Suprapubic skin (tissue), 4 donors: ENCODE data around the gene ATP6AP2. TPM values are rescaled to one million over a fixed set of nuclear protein-coding genes. Genes with fewer than 3 reads are reported as not detected.
"Not testable (repeated sequence)": the region's sequence is repeated elsewhere in the genome, so short reads cannot be mapped to it uniquely, and the experiment has no call there.

Source experiments
- DNase-seq, 2 donors: peaks; one replicate each; pipeline ENCODE4 v3.0.0-alpha.2; 2019; ENCODE audit warnings: low spot score in 2 of 2
- H3K27ac ChIP-seq: fragments of 200-600 bp; sonication (generic); one replicate; pipeline ENCODE4 v1.5.1; 2019
- H3K27me3 ChIP-seq: fragments of 200-600 bp; sonication (generic); one replicate; pipeline ENCODE4 v1.5.1; 2019
- H3K36me3 ChIP-seq: fragments of 200-600 bp; sonication (generic); one replicate; pipeline ENCODE4 v1.5.1; 2019
- H3K4me1 ChIP-seq: fragments of 200-600 bp; sonication (generic); one replicate; pipeline ENCODE4 v1.5.1; 2019
- H3K4me3 ChIP-seq: fragments of 200-600 bp; sonication (generic); one replicate; pipeline ENCODE4 v1.5.1; 2019; ENCODE audit warnings: mild to moderate bottlenecking
- H3K9me3 ChIP-seq: fragments of 200-600 bp; sonication (generic); one replicate; pipeline ENCODE4 v1.5.1; 2019
- EP300 ChIP-seq: sonication (generic); formaldehyde crosslinking; IDR thresholded peaks from one replicate; pipeline ENCODE4 v1.6.1; 2017; ENCODE audit warnings: antibody characterized with exemption
- POLR2A ChIP-seq, 2 donors: fragments of 450-650 bp; IDR thresholded peaks; one replicate each; pipeline ENCODE4 v1.6.1; 2017; ENCODE audit warnings: antibody characterized with exemption in 2 of 2, mild to moderate bottlenecking in 2 of 2, moderate library complexity in 2 of 2
- POLR2AphosphoS5 ChIP-seq, 3 donors: sonication (generic); formaldehyde crosslinking; IDR thresholded peaks; one replicate each; pipeline ENCODE4 v1.6.1; 2017; ENCODE audit warnings: antibody characterized with exemption in 3 of 3
- WGBS: methylation state at CpG from one replicate; pipeline ENCODE4 v1.1.5; 2018; 5-methylcytosine and 5-hydroxymethylcytosine counted together
- total RNA-seq, 4 donors: library from RNA; depleted of rRNA; stranded (reverse); fragments of >200 nt; gene quantifications; one replicate each; pipeline ENCODE4 v1.1.0, GENCODE V29; 2016
- TF ChIP-seq, protein P1 (sequence below), 2 donors: fragments of 200-600 bp in 1 of 2; fragments of 450-650 bp in 1 of 2; sonication (generic) in 1 of 2; IDR thresholded peaks; one replicate each; pipeline ENCODE4 v1.5.1; 2016 to 2019; ENCODE audit warnings: antibody characterized with exemption in 2 of 2, mild to moderate bottlenecking in 1 of 2, moderate library complexity in 1 of 2

ATP6AP2 gene
- total RNA-seq, 4 donors from 2014 or later = 76.8 to 112 (median 99.0) TPM

GRCh38 chrX:40570346-40571093 lies 10.2 kb upstream of the ATP6AP2 start:
- no peak for TF ChIP-seq EP300
- TF ChIP-seq, protein P1, sequence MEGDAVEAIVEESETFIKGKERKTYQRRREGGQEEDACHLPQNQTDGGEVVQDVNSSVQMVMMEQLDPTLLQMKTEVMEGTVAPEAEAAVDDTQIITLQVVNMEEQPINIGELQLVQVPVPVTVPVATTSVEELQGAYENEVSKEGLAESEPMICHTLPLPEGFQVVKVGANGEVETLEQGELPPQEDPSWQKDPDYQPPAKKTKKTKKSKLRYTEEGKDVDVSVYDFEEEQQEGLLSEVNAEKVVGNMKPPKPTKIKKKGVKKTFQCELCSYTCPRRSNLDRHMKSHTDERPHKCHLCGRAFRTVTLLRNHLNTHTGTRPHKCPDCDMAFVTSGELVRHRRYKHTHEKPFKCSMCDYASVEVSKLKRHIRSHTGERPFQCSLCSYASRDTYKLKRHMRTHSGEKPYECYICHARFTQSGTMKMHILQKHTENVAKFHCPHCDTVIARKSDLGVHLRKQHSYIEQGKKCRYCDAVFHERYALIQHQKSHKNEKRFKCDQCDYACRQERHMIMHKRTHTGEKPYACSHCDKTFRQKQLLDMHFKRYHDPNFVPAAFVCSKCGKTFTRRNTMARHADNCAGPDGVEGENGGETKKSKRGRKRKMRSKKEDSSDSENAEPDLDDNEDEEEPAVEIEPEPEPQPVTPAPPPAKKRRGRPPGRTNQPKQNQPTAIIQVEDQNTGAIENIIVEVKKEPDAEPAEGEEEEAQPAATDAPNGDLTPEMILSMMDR (IDR thresholded peaks at IDR 0.05) = no peak
- no peak for TF ChIP-seq POLR2A (IDR thresholded peaks at IDR 0.05)
- TF ChIP-seq POLR2AphosphoS5 (IDR thresholded peaks at IDR 0.05) = no peak
- no peaks in the 10 kb centered on the region for H3K27me3 ChIP-seq
- WGBS = 62% methylated on average over 10 of the region's 10 CpGs
- no peak overlapping the region for H3K27ac ChIP-seq
- no peaks in the 10 kb centered on the region for H3K4me1 ChIP-seq
- H3K4me3 ChIP-seq = no peak overlapping the region
- no peaks in the 10 kb centered on the region for H3K36me3 ChIP-seq
- DNase-seq = no peak
- no peaks in the 10 kb centered on the region for H3K9me3 ChIP-seq

- H3K9me3 ChIP-seq, DNase-seq, H3K36me3 ChIP-seq, H3K4me1 ChIP-seq, H3K27me3 ChIP-seq, H3K27ac ChIP-seq, H3K4me3 ChIP-seq: not testable (repeated sequence)
- 68% methylated on average over 5 of the region's 5 CpGs for WGBS
These were observed 9.6 kb upstream of the ATP6AP2 start for GRCh38 chrX:40571164-40571563.

DNA sequence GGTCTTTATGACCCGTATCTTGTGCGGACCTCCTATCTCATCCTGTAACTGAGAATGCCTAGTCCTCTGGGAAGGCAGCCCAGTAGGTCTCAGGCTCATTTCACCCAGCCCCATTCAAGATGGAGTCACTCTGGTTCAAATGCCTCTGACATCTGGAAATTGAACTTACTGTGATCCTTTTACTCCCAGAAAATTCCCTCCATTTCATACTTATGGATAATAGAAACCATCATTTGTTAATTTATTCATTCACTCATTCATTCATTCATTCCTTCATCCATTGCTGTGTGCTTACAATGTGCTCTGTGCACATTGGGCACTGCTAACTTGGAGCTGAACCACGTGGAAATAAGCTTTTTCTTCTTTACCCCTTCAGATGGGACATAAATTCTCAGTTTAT lies 9.2 kb upstream of the ATP6AP2 start:
- H3K27ac ChIP-seq = no peak overlapping the region
- no peaks in the 10 kb centered on the region for H3K36me3 ChIP-seq
- TF ChIP-seq EP300 (no peak), POLR2AphosphoS5 (IDR thresholded peaks at IDR 0.05) (no peak), POLR2A (IDR thresholded peaks at IDR 0.05) (no peak)
- TF ChIP-seq, protein P1 (IDR thresholded peaks at IDR 0.05) = no peak
- H3K27me3 ChIP-seq = no peaks in the 10 kb centered on the region
- WGBS = 68% methylated on average over 3 of the region's 3 CpGs
- no peaks in the 10 kb centered on the region for H3K9me3 ChIP-seq
- H3K4me3 ChIP-seq = no peak overlapping the region
- no peaks in the 10 kb centered on the region for H3K4me1 ChIP-seq
- no peak for DNase-seq

DNA sequence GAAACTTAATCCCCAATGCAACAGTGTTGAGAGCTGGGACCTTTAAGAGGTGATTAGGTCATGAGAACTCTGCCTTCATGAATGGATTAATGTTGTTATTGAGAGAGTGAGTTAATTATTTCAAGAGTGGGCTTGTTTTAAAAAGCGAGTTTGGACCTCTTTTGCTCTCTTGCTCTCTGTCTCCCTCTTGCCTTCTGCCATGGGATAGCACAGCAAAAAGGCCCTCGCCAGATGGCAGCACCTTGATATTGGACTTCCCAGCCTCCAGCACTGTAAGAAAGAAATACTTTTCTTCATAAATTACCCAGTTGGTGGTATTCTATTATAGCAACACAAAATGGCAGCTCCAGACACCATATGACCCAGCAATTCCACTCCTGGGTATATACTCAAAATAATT lies 7.0 kb upstream of the ATP6AP2 start:
- Histone ChIP-seq H3K4me3 (no peak overlapping the region), H3K36me3 (no peaks in the 10 kb centered on the region), H3K27ac (no peak overlapping the region), H3K4me1 (no peaks in the 10 kb centered on the region), H3K27me3 (no peaks in the 10 kb centered on the region), H3K9me3 (no peaks in the 10 kb centered on the region)
- DNase-seq = no peak
- TF ChIP-seq POLR2A (IDR thresholded peaks at IDR 0.05) (no peak), POLR2AphosphoS5 (IDR thresholded peaks at IDR 0.05) (no peak), EP300 (no peak)
- TF ChIP-seq, protein P1 (IDR thresholded peaks at IDR 0.05) = no peak
- WGBS = 45% methylated on average over 2 of the region's 2 CpGs

DNA sequence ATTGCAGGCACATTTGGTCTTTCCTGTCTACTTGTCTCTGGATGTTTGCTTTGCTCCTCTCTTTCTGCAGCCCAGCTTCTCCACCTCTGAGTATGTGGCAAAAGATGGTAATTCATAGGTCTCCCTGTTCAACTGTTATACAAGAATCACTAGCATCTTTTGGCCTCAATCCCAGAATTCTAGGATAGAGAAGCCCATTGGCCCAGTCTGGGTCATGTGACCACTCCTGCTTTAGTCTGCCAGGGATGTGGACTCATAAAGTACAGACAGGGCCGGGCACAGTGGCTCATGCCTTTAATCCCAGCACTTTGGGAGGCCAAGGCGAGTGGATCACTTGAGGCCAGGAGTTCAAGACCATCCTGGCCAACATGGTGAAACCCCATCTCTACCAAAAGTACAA lies 5.4 kb upstream of the ATP6AP2 start:
- H3K36me3 ChIP-seq, DNase-seq, H3K9me3 ChIP-seq, H3K27me3 ChIP-seq, H3K4me3 ChIP-seq, H3K27ac ChIP-seq, H3K4me1 ChIP-seq: not testable (repeated sequence)
- 84% methylated on average over 2 of the region's 2 CpGs for WGBS

- 87% methylated on average over 3 of the region's 3 CpGs for WGBS
These were observed 4.5 kb upstream of the ATP6AP2 start for GRCh38 chrX:40576291-40576690.

More at GRCh38 chrX:40576291-40576690, 4.5 kb upstream of the ATP6AP2 start:
- Histone ChIP-seq H3K27me3 (no peaks in the 10 kb centered on the region), H3K9me3 (no peaks in the 10 kb centered on the region), H3K4me3 (no peak overlapping the region), H3K4me1 (no peaks in the 10 kb centered on the region), H3K36me3 (no peaks in the 10 kb centered on the region), H3K27ac (no peak overlapping the region)
- no peak for DNase-seq
- TF ChIP-seq EP300 (no peak), POLR2AphosphoS5 (IDR thresholded peaks at IDR 0.05) (no peak), POLR2A (IDR thresholded peaks at IDR 0.05) (no peak)
- TF ChIP-seq, protein P1 (IDR thresholded peaks at IDR 0.05) = no peak
